Fibroblast of skin of right biceps (primary cell): ENCODE results near the gene TIMELESS.
A peak's percentile ranks its signal among the peaks of the same experiment; 100 is the strongest.
"Not testable (repeated sequence)": the region's sequence is repeated elsewhere in the genome, so short reads cannot be mapped to it uniquely, and the experiment has no call there.

Experiments
- DNase-seq: peaks from one replicate; pipeline ENCODE4 v3.0.0-alpha.2; 2013

The TIMELESS gene

DNA sequence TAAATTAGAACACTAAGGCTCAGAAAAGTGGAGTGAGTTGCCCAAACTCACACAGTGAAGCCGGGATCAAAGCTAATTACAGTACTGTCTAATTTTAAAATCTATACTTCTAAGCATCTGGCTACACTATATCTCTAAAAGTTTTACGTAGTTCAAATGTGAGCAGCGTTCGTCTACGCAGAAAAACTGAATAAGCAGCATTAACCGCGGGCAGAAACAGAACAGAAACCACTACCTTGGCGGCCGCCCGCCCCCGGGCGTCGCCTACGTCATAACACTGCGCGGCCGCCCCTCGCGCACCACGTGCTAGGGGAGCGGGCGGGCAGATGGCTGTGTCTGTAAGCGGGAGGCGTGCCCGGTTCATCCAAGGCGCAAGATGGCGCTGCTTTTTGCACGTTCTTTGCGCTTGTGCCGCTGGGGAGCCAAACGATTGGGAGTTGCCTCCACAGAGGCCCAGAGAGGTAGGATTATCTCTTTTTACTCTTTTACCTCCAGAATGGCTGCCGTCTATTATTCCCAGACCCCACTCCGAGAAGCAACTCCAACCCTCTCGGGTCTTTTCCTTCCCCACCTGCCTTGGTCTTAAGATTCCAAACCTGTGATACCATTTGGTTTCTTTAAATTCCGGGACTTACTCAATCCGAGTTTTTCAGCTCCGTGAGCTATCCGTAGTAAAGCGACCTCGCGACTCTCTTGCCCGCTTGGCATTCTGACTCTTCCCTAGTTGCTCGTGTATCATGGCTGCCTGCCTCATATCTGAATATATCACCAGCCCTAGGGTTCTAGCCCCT is 19.2 kb upstream of the TIMELESS start, which contains the start of gene SPRYD4:
SPRYD4 (plus strand) TSS at position 363 of the 791 bp plus-strand sequence; CDS start at position 377, 14 bp downstream.
- peak; percentile 94 for DNase-seq

DNA sequence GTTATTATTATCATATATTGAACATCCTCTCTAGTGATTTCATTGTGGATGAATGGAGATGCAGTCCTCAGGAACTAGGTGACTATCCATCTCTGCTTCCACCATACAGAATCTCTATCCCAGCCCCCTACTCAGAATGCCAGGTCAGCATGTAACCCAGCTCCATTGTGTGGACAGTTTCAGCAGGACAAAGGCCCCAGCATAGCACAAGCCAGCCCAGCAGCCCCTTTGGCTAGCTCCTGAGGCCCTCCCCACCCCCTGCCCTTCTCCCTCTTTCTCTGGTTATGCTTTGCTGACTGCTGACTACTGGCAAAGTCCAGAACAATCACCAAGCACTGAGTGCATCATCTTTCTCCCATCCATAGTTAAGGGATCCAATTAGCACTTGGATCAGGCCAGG is 13.3 kb upstream of the TIMELESS start:
- no peak for DNase-seq

DNA sequence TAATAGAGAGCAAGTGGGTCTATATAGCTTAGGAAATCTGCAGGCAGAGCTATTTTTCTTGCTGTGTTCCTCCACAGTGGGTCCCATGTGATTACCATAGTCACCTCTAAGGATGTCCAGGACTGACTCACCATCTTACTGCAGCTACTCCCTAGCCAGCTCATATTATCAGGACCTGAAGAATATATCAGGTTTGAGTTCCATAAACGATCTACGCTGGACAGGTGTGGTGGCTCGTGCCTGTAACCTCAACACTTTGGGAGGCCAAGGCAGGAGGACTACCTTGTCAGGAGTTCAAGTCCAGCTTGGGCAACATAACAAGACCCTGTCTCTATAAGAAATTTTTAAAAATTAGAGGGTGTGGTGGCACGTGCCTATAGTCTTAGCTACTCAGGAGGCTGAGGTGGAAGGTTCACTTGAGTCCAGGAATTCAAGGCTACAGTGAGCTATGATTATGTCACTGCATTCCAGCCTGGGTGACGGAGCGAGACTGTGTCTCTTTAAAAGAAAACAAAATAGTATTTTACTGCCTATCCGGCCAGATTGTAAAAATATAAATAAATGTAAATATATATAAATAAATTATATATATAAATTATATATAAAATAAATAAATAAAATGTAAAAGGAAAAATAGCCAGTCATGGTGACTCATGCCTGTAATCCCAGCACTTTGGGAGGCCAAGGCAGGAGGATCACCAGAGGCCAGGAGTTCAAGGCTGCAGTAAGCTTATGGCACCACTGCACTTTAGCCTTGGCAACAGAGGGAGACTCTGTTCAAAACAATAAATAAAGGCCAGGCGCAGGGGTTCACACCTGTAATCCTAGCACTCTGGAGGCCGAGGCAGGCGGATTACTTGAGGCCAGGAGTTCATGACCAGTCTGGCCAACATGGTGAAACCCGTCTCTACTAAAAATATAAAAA is 12.3 kb upstream of the TIMELESS start:
- peak; percentile 11 for DNase-seq

DNA sequence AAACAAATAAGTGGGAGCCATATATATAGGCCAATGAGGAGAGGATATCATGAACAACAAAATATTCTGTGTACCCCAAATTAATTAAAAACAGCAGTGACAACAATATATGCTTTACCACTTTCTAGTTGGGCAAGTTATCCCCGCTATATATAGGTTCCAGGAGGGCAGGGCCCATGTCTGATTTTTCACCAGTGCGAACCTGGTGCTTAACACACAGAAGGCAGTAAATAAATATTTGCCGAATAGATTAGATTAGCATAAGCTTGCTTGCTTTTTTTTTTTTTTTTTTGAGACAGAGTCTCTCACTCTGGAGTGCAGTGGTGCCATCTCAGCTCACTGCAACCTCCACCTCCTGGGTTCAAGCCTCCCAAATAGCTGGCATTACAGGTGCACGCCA is 8.6 kb upstream of the TIMELESS start:
- no peak for DNase-seq

DNA sequence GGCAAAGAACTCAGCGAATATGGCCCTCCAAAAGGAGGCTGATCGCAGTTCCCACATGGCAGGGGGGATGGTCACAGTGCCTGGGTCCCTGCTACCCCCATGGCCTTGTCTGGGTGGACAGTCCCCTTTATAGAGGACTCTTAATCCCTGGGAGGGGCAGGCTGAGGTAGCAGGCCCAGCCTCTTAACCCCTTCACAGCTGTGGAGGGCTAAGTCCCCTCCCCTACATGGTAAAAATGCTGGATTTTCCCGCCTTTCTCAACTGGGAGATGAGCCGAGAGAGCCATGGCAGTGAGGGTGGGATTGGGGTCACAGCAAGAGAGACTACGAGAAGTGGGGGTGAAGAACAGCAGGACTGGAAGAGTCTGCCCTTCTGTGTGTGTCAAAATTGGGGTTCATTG is 5.3 kb upstream of the TIMELESS start, which contains the start of gene MIP:
MIP (minus strand) TSS at position 101 of the 400 bp plus-strand sequence; CDS start at position 57, 44 bp downstream.
- DNase-seq: no peak

DNA sequence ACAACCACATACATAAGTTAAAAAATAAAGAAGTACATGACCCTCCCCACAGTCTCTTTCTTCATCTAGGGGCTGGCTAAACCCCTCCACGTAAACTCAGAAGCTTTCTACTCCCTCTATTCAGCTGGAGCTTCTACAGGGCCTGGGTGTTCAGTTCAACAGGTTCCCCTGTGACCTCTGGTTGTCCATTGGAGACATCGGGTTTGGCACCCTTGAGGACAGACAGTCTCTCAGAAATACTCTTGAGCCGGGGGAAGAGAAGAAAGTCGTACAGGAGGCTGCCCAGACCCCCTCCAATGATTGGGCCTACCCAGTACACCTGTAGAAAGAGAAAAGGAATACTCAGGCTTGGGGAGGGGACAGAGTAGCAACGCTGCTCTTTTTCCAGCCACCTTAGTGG is 1.9 kb upstream of the TIMELESS start:
- DNase-seq: no peak

DNA sequence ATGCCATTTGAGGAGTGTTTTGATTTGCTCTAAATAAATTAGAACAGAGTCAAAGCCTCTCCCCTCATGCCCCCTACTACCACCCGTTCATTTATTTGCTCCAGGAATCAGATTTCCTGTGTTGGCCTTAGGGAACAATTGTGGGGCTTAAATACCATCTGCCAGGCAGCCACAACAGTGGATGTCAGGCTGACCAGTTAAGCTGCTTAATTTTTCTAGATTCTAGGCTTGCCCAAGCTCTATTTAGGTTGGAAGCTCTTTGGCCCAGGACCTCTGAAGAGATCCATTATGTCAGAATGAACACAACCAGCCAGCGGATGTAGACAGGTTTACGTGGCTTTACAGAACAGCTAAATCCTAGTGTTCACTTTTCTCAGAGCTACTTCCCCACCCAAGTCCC is 1.0 kb upstream of the TIMELESS start:
- no peak for DNase-seq

DNA sequence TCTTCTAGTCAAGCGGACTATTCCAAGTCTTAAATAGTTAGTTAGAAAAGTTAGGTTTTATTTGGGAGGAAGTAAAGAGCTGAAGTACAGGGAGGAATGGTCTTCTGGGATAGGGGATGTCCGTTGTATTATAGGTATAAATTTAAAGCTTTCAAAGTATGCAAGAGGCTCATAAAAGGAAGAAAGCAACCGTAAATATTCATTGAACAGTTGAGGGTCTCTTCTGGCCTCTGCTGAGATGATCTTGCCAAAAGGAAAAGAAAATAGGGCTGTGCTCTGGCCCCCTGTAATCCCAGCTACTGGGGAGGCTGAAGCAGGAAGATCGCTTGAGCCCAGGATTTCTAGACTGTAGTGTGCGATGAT is 377 bp upstream of the TIMELESS start:
- no peak for DNase-seq

DNA sequence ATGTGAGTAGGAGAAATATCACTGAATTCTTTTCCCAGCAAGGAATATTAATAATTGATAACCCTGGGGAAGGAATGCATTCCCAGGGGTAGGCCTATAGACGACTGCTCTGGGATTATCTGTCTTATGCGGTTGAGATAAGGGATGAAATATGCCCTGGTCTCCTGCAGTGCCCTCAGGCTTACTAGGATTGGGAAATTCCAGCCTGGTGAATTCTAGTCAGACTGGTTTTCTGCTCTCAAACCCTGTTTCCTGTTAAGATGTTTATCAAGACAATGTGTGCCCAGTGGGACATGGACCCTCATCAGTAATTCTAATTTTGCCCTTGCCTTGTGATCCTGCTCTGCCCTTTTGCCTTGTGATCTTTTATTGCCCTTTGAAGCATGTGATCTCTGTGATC is 6.0 kb downstream of the TIMELESS start:
- not testable (repeated sequence) for DNase-seq

DNA sequence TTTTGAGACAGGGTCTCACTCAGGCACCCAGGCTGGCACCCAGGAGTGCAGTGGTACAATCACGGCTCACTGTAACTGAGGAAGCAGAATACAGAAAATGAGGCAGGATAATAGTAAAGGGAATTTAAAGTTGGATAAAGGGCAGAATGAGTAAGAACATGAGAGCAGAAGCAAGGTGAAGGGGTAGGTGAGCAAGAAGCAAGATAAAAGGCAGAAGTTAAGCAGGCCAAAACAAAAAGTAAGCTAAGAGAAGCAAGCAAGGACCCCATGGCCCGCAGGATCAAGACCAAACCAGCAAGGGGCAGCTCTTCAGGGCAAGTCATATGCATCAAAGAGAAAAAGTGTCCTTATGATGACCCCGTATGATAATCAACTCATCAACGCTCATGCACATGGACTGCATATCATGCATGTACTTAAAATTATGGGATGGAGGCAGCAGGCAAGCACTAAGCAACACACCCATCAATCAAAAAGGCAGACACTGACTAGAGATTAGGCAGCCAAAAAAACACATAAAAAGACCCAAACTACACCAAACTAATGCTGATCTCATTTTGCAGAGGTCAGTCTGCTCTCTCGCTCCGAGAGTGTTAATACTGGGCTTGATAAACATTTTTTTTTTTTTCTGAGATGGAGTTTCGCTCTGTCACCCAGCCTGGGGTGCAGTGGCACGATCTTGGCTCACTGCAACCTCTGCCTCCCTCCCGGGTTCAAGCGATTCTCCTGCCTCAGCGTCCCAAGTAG is 11.6 kb downstream of the TIMELESS start:
- DNase-seq: no peak

DNA sequence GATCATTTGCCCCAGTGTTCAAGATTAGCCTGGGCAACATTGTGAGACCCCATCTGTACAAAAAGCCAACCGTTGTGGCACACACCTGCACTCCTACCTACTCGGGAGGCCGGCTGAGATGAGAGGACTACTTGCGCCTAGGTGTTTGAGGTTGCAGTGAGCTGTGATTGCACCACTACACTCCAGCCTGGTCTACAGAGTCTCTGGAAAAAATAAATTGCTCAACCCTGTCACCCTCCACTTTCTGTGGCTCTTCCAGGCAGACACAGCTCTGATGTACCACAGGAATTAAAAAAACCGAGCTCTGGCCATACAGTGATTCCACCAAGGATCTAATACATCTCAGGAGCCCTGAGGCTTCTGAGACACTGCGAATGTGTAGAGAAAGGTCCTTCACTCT is 14.4 kb downstream of the TIMELESS start:
- DNase-seq: no peak

DNA sequence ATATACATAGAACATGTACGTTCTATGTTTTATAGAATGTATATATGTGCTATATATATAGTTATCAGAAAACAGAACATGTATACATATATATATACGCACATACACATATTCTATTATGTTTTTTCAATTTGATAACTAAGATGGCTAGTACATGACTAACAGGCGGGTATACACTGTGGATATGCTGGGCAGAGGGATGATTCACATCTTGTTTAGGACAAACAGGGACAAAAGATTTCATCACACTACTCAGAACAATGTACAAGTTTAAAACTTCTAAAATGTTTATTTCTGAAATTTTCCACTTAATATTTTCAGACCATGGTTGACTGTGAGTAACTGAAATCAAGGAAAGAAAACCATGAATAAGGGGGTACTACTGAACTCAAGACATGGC is 17.4 kb downstream of the TIMELESS start:
- no peak for DNase-seq

DNA sequence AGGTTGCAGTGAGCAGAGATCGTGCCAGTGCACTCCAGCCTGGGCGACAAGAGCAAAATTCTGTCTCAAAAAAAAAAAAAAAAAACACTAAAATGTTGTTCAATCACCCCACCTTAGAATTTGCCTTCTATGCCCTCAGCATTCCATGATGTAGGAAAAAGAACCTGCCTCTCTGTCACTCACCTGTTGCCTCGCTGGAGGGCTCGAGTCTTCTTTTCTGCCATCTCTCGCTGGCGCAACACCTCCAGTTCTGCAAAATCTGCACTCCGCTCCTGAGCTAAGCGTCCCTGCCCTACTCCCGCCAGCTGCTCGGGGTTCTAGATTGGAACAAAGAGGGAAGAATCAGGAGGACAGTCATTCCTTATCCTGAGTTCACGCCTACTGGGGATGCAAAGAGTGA is 17.9 kb downstream of the TIMELESS start:
- no peak for DNase-seq

DNA sequence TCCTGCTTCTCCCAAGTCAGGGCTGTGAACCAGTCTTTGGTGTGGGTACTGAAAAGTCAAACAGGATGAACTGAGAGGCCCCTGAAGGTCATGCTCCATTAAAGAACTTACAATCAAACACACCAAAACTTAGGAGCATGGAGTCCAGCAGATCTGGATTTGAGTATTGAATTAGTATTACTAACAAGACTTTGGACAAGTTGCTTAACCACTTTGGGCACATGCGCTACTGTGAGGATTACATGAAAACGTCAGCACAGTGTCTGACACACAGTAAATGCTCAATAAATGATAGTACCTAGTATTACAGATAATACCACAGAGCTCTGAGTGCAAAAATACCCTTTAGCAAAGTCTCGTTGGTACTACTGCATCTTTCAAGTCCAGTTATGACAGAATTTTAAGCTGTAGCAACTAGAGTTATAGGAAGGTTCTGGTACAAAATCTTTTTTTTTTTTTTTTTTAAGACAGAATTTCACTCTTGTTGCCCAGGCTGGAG is 23.2 kb downstream of the TIMELESS start:
- no peak for DNase-seq

DNA sequence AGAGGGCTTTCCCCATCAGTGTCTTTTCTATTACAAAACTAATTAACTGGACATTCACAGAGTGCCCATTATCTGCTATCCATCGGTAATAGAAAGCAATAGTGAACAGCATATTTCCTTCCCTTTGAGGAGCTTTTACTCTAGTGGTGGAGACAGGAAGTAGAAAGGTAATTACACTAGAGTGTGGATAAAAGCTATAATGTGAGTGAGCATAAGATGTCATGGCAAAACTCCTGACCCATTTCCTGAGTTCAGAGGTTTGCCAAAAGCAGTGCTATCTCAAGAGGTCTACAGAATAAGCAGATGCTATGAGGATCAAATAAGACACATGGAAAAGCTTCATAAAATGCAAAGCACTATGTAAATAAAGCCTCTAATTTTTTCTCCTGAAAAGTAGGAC is 24.0 kb downstream of the TIMELESS start:
- DNase-seq: no peak

DNA sequence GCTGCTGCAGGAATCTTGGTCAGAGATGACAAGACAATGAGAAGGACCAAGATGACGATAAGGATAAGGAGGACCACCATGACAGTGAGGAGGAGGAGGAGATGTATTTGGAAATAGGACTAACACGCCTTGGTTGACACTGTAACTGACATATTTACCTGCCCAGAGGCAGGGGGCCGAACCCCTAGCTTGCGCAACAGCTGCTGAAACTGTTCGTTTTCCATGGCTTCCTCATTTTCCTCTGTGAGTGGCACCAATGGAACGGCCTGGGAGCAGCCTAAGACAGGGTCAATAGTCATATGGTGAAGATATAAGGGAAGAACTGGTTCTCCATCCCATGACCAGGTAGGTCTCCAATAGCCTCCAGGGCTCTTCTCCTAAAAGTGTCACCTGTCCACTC is 28.8 kb downstream of the TIMELESS start:
- DNase-seq: no peak

DNA sequence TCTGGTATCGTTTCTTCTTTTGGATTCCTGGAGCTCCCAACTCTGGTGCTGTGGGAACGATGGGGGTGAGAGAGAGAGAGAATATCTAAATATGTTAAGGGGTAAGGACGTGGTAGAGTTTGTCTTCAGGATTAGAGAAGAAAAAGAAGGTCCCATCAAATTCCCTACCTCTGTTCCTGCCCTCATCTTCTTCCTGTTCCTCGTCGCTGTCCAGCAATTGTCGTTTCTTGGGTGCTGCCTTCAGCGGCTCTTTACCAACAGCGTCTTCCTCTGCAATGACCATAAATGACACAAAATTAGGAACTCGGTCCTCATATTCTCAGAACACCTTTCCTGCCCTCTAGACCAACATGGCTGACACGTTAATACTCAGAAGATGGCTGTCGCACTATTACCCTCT is 31.5 kb downstream of the TIMELESS start:
- no peak for DNase-seq

DNA sequence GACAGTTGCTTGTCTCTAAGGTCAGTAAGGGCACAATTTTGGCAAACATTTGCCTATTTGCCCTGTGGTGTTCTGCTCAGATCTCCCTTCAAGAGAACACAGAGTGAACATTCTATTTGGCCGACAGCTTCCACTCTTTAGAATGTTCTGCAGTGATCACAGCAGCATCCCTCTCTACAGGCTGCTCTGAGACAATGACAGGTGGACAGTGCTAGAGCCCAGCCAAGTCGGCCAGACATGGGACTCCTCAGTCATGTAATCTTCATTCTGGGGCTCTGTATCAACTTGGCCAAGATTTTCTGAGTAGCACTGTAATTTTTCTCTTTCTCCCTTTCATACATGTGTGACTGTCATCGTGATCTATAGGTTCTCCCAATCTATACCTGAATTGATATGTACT is 34.8 kb downstream of the TIMELESS start:
- no peak for DNase-seq

DNA sequence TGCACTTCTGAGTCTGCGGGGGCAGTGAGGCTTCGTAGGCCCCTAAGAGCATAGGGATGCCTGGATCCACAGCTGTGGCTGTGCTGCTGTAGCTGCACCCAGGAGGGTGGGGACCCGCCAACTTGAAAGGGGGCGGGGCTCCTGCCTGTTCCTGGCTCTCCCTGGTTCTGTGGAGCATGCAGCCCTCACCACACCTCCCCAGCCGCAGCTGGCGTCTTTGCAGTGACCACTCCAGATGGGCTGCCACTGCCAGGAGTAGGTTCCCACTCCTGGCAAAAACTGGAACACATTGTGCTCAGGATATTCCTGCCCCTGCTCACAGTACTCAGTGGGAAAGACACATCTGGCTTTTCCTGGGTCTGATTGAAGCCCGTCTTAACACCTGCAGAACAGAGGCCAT is 35.8 kb downstream of the TIMELESS start:
- no peak for DNase-seq

DNA sequence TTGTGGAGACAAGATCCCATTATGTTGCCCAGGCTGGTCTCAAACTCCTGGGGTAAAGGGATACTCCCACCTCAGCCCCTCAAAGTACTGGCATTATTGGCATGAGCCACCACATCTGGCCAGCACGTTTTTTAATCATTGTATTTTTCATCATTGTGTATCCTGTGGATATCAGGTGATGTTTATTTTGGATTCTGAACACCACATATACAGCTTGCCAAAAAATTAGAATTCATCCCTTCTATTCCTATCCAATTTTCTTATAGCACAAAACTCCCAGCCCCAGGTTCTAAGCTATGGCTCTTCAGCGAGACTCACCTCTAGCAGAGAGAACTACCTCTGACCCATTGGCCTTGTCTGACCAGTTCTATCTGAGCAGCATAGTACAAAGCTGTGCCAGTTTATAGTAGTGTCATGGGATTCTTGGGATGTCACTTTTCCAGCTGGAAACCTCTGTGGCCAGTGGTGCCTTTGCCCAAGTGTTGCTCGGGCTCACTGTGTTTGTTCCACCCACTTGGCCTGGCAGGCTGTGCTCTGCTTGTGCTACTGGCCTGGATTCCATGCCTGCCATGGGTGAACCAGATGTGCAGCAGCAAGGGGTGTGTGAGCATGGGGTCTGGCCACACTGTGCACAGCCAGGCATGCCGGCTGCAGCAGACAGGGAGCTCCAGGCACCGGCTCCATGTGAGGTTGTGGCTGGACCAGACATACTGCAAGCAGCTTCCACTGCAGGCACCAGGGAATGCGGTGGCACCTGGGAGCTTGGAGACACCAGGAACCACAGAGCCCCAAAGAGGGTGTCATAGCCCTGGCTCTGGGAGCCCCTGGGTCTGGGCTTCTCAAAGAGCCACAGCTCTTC is 37.2 kb downstream of the TIMELESS start:
- no peak for DNase-seq

DNA sequence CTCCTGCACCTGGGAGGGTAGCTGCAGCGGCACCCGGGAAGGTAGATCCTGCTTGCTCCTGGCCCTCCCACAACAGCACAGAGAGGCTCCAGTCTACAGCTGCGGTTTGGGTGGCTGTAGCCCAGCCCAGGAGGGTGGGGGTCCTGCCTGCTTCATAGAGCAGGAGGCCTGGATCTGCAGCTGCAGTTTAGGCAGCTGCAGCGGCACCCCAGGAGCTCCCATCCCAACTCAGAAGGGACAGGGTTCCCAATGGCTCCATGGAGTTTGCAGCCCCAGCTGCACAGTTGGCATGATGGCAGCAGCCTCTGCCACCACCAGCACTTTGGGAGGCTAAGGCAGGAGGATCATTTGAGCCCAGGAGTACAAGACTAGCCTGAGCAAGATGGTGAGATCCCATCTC is 38.5 kb downstream of the TIMELESS start:
- no peak for DNase-seq

DNA sequence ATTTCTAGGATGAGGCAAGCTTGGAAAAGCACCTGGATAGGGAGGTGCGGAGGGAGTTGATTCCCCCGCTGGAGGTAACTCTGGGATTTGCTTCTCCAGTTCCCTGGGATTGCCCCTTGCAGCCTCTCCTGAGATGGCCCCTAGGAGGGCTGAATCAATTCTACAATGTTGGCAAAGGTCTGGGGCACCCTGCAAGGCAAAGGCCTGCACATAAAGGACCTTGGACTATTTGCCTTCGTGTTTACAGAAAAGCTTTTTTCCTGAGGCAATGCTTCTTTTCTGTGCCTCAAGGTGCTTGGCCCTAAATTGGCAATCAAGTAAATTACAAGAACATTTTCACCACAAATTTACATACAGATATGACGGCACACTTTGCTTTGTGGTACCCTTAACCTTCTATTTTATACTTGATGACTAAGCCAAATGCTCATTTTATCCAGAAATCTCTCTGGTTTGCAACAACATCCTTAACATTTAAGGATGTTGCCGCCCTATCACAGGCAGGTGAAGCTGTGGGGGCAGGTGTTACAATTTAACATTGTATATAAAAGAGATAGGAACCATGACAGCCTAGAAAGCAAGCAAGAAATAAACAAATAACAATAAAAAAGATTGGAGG is 40.3 kb downstream of the TIMELESS start:
- no peak for DNase-seq
